HG03139 (cell line): Measurements from ENCODE around the gene GRIN3A.
"Not testable (repeated sequence)": the region's sequence is repeated elsewhere in the genome, so short reads cannot be mapped to it uniquely, and the experiment has no call there.

Experiments used
- ATAC-seq: cut with Tn5 transposase; IDR thresholded peaks from one replicate; pipeline ENCODE4 v1.9.1; 2021; ENCODE audit not compliant: unreplicated experiment

GRIN3A gene

GRCh38 chr9:101738566-101739183, at the start of gene GRIN3A:
Gene GRIN3A (minus strand): TSS chr9:101738647. CDS start chr9:101737979, 668 bp downstream.
- no peak for ATAC-seq

- no peak for ATAC-seq
Observed at GRCh38 chr9:101787891-101788290, 49.4 kb upstream of the GRIN3A start.

- ATAC-seq: no peak
Observed at GRCh38 chr9:101778332-101778731, 39.9 kb upstream of the GRIN3A start.

- no peak for ATAC-seq
Observed at GRCh38 chr9:101764472-101764871, 26.0 kb upstream of the GRIN3A start.

- ATAC-seq: no peak
Observed at GRCh38 chr9:101758304-101758930, 20.0 kb upstream of the GRIN3A start.

- no peak for ATAC-seq
Observed at GRCh38 chr9:101753716-101754115, 15.3 kb upstream of the GRIN3A start.

- no peak for ATAC-seq
Observed at GRCh38 chr9:101751895-101752294, 13.4 kb upstream of the GRIN3A start.

- ATAC-seq: no peak
Observed at GRCh38 chr9:101739311-101739710, 864 bp upstream of the GRIN3A start.

- no peak for ATAC-seq
Observed at GRCh38 chr9:101737705-101738565, 512 bp downstream of the GRIN3A start.

- no peak for ATAC-seq
Observed at GRCh38 chr9:101737165-101737704, 1.2 kb downstream of the GRIN3A start.

- no peak for ATAC-seq
Observed at GRCh38 chr9:101736717-101737116, 1.7 kb downstream of the GRIN3A start.

- ATAC-seq: no peak
Observed at GRCh38 chr9:101731429-101731828, 7.0 kb downstream of the GRIN3A start.

- no peak for ATAC-seq
Observed at GRCh38 chr9:101727612-101728524, 10.6 kb downstream of the GRIN3A start.

GRCh38 chr9:101724271-101724670, 14.2 kb downstream of the GRIN3A start:
- ATAC-seq: not testable (repeated sequence)

GRCh38 chr9:101718192-101718591, 20.3 kb downstream of the GRIN3A start:
- ATAC-seq: no peak

- ATAC-seq: no peak
Observed at GRCh38 chr9:101716629-101717028, 21.8 kb downstream of the GRIN3A start.

GRCh38 chr9:101711330-101711941, 27.0 kb downstream of the GRIN3A start:
- no peak for ATAC-seq

GRCh38 chr9:101708855-101709254, 29.6 kb downstream of the GRIN3A start:
- ATAC-seq: no peak

GRCh38 chr9:101707721-101708120, 30.7 kb downstream of the GRIN3A start:
- no peak for ATAC-seq

GRCh38 chr9:101706997-101707396, 31.4 kb downstream of the GRIN3A start:
- no peak for ATAC-seq
